ENCODE measurements around the gene KRTAP4-11.
"Not testable (repeated sequence)": the region's sequence is repeated elsewhere in the genome, so short reads cannot be mapped to it uniquely, and the experiment has no call there.

KRTAP4-11 gene

DNA sequence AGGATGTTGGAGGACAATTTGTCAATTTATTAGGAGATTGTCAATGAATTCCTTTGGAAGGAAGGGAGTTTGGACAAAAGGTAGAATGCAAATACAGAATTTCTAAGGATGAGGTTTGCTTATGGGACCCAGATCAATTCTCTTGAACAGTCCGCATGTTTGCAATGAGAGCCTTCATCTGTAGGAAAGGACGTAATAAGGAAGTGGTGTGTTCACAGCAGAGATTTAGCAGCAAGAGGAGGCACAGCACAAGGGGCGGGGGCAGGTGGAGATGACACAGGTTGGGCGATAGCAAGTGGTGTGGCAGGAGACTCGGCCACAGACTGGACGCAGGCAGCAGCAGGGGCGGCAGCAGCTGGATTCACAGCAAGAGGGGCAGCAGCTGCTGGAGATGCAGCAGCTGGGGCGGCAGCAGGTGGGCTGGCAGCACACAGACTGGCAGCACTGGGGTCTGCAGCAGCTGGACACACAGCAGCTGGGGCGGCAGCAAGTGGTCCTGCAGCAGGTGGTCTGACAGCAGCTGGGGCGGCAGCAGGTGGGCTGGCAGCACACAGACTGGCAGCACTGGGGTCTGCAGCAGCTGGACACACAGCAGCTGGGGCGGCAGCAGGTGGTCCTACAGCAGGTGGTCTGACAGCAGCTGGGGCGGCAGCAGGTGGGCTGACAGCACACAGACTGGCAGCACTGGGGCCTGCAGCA is 5.3 kb upstream of the KRTAP4-11 start:
- ATAC-seq: not testable (repeated sequence)

GRCh38 chr17:41121742-41122141 is 3.6 kb upstream of the KRTAP4-11 start:
- ATAC-seq: no peak

- not testable (repeated sequence) for ATAC-seq
These were observed 1.8 kb upstream of the KRTAP4-11 start for GRCh38 chr17:41119696-41120690.

DNA sequence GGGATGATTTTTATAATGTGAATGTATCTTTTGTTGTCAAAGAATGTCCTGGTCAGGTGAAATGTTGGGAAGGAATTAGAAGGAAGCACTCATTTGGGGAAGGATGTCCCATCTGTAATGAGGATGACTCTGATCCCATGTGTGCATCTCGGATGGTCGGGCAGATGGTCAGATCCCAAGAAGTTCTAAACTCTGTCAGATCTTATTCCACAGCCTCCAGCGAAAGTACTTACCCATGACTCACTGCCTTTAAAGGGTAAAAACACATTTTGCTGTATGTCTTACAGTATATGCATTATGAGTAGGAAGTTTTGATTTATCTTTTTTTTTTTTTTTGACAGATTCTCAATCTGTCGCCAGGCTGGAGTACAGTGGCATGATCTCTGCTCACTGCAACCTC is 548 bp upstream of the KRTAP4-11 start:
- no peak for ATAC-seq

DNA sequence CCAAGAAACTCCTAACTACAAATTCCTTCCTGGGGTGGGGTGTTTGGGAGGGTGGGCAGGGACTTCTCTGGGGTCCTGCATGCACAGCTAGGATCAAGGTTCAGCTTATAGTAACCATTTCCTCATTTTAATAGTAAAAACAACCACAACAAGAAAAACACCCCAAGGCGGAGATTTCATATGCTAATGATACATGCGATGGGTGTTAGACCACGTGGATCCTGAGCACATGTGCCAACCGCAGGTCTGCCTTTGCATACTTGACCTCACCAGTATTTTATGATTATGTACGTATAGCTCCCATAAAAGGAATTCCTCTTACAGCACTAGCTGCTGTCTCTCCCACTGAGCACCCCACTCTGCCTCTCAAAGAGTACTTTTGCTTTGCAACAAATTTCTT is 1.9 kb downstream of the KRTAP4-11 start:
- no peak for ATAC-seq

DNA sequence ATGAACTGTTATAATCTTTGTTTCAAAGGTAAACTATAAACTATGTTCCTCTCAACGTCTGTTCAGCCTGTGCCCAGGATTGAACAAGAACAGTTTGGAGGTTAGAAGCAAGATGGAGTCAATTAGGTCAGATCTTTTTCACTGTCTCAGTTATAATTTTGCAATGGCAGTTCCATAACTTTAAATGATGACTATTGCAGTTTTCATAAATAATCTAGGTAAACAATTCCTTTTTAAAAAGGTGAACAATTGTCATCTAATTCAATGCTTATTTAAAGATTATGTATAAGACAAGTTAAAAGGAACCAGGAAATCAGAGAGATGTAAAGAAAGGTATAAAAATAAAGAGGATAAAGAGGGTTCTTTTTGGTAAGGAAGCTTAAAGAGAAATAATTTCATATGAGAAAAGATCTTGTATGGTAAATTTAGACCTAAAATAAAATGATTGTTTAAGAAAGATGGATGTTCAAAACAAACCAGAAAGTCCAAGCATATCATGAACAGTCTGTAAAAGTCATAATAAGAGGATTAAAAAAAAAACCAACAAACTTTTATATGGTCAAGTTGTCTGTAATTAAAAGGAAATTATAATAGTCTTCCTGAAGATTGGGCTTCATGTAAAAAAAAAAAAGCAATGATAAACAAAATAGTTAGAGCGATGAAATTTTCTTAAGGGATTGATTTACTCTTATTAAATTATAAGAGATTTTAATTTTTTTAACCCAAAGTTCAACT is 6.9 kb downstream of the KRTAP4-11 start:
- ATAC-seq: no peak

- ATAC-seq: not testable (repeated sequence)
These were observed 9.3 kb downstream of the KRTAP4-11 start for GRCh38 chr17:41108728-41109386.

- ATAC-seq: no peak
These were observed 10.2 kb downstream of the KRTAP4-11 start for GRCh38 chr17:41107941-41108450.

GRCh38 chr17:41105347-41105746 is 12.8 kb downstream of the KRTAP4-11 start, which contains the start of gene KRTAP4-9:
KRTAP4-9 (plus strand) TSS chr17:41105389; CDS start chr17:41105389, 0 bp downstream.
- ATAC-seq: not testable (repeated sequence)

DNA sequence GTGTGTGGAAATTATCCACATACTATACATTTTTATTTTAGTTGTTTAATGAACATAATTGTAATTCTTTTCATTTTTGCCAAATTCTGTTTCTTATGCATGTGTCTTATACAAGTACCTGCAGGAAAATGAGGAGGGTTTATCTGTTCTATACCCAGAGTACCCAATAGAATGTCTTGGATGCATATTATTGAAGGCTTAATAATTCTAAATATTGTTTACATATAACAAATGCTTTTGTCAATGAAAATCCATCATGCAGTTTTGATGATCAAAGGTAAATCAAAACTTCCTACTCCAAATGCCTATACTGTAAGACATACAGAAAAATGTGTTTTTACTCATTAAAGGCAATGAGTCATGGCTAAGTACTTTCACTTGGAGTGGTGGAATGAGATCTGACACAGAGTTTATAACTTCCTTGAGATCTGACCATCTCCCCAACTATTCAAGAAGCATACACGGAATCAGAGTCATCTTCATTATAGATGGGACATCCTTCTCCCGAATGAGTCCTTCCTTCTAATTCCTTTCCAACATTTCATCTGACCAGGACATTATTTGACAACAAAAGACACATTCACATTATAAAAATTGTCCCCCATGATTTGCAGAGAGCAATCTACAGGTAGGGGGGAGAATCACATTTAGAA is 13.7 kb downstream of the KRTAP4-11 start:
- not testable (repeated sequence) for ATAC-seq

DNA sequence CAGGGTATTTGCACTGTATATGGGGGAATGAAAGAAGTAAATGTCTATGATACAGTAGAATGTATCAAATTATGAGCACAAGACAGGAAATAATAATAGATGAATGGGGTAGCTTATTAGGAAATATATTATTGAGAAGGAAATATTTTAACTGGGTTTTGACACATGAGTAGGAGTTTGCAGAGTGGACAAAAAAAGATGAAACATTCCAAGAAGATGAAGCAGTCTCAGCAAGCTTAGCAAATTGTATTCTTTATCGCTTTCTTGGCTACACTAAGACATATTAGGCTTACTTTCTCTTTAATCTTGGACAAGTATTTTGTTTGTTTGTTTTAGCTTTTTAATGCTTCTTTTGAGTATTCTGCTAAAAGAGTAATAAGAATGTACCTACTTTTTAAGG is 14.3 kb downstream of the KRTAP4-11 start:
- ATAC-seq: no peak

DNA sequence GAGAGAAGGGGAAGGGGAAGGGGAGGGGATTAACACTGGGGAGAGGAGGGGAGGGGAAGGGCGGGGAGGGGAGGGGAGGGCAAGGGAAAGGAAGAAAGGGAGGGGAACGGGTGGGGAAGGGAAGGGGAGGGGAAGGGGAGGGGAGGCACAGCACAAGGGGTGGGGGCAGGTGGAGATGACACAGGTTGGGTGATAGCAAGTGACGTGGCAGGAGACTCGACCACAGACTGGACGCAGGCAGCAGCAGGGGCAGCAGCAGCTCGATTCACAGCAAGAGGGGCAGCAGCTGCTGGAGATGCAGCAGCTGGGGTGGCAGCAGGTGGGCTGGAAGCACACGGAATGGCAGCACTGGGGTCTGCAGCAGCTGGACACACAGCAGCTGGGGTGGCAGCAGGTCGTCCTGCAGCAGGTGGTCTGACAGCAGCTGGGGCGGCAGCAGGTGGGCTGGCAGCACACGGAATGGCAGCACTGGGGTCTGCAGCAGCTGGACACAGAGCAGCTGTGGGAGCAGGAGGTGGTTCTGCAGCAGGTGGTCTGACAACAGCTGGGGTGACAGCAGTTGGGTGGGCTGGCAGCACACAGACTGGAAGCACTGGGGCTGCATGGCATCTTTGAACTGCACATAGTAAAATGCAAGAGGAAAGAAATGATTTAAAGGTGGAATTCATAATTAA is 16.4 kb downstream of the KRTAP4-11 start, which contains the start of gene KRTAP4-16:
Gene KRTAP4-16 (minus strand): TSS at position 624 of the 674 bp plus-strand sequence. CDS start 0 bp downstream, at position 624.
- no peak for ATAC-seq

DNA sequence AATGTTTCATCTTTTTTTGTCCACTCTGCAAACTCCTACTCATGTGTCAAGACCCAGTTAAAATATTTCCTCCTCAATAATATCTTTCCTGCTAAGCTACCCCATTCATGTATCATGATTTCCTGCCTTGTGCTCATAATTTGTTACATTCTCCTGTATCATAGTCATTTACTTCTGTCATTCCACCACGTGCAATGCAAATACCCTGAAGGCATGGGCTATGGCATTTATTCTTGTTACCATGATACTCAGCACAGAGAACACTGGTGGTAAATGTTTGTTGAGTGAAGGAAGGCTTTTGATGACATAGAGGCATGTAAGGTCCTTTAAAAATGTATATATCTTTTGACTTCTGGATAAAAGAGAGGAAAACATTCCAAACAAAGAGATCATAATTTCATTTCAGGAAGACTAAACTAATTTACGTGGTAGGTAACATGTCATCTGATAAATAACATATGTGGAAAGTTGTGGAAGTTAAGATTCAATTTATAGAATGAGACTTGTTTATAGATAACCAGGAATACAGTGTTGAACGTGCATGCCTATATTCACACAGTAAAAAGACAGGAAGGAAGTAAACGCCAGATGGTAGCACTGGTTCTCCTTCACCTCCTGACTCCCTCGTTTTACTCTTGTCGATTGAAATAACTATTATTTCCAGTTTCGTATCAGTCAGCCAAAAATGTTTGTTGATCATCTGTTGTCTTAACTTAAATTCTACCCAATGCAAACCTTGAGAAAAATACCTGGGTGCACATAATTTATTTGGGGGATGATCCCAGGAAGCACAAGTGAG is 18.3 kb downstream of the KRTAP4-11 start:
- not testable (repeated sequence) for ATAC-seq

DNA sequence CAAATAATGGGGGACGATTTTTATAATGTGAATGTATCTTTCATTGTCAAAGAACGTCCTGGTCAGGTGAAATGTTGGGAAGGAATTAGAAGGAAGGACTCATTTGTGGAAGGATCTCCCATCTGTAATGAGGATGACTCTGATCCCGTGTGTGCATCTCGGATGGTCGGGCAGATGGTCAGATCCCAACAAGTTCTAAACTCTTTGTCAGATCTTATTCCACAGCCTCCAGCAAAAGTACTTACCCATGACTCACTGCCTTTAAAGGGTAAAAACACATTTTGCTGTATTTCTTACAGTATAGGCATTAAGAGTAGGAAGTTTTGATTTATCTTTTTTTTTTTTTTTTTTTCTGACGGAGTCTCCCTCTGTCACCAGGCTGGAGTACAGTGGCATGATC is 19.7 kb downstream of the KRTAP4-11 start:
- no peak for ATAC-seq

GRCh38 chr17:41098042-41098441 is 20.1 kb downstream of the KRTAP4-11 start, which contains the start of gene KRTAP4-8:
KRTAP4-8 (minus strand) TSS chr17:41098142; CDS start chr17:41098084, 58 bp downstream.
- no peak for ATAC-seq

- ATAC-seq: no peak
These were observed 22.1 kb downstream of the KRTAP4-11 start for GRCh38 chr17:41096055-41096454.

- not testable (repeated sequence) for ATAC-seq
These were observed 29.3 kb downstream of the KRTAP4-11 start for GRCh38 chr17:41088760-41089352.

DNA sequence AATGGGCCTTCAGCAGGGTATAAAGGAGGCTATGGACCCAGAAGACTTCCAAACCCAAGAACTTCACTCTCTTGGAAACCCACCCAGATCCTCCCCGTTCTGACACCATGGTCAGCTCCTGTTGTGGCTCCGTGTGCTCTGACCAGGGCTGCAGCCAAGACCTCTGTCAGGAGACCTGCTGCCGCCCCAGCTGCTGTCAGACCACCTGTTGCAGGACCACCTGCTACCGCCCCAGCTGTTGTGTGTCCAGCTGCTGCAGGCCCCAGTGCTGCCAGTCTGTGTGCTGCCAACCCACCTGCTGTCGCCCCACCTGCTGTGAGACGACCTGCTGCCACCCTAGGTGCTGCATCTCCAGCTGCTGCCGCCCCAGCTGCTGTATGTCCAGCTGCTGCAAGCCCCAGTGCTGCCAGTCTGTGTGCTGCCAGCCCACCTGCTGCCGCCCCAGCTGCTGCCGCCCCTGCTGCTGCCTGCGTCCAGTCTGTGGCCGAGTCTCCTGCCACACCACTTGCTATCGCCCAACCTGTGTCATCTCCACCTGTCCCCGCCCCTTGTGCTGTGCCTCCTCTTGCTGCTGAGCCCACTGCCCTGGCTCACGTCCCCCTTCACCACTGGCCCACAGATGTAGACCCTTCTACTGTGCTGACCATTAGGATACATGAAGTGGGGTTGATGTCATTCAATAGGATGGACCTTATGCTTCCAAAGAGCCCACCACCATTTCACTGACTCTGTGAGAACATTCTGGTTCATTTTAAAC is 33.9 kb downstream of the KRTAP4-11 start, which contains the start of gene KRTAP4-7:
Gene KRTAP4-7 (plus strand): TSS at position 51 of the 757 bp plus-strand sequence. CDS start 57 bp downstream, at position 108.
- ATAC-seq: not testable (repeated sequence)

Data from activated CD4-positive, CD25-positive, alpha-beta regulatory T cell treated with anti-CD3 and anti-CD28 coated beads, Interleukin-2, amount 50 U/mL, for 24 hours (primary cell).